ENCODE measurements around the gene SPACDR.
"Not testable (repeated sequence)": the region's sequence is repeated elsewhere in the genome, so short reads cannot be mapped to it uniquely, and the experiment has no call there.

The SPACDR gene, protein sequence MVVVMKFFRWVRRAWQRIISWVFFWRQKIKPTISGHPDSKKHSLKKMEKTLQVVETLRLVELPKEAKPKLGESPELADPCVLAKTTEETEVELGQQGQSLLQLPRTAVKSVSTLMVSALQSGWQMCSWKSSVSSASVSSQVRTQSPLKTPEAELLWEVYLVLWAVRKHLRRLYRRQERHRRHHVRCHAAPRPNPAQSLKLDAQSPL

DNA sequence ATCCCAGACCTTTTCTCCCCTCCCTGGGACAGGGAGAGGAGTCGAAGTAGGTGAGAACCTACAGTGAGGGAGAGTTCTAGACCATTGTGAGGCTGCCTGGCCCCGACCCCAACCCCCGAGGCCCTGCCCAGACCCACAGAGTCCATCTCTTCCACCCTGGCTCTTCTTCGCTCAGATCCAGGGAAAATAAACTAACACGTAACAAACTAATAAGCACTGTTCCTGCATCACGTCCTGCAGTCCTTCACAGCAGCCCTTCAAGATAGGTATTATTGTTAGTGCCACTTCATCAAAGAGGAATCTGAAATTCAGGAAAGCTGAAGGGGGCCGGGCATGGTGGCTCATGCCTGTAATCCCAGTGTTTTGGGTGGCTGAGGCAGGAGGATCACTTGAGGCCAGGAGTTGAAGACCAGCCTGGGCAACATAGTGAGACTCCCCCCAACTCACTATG lies at the start of gene SPACDR:
Gene SPACDR (minus strand): TSS at position 51 of the 451 bp plus-strand sequence. CDS start 235 bp downstream, outside the sequence.
- DNase-seq: no peak

DNA sequence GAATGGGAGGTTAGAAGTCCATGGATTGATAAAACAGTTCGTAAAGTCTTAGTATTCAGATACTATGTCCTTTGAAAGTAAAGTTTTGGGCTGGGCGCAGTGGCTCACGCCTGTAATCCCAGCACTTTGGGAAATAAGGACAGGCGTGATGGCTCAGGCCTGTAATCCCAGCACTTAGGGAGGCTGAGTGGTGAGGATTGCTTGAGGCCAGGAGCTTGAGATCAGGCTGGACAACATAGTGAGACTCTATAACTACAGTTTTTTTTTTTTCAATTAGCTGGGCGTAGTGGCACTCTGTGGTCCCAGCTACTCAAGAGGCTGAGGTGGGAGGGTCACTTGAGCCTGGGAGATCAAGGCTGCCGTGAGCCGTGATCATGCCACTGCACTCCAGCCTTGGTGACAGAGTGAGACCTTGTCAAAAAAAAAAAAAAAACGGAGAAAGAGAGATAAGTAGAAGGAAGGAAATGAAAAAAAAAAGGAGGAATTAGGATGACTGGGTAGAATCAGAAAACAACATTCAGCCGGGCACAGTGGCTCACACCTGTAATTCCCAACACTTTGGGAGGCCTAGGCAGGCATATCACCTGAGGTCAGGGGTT lies 49.3 kb upstream of the SPACDR start:
- no peak for DNase-seq

DNA sequence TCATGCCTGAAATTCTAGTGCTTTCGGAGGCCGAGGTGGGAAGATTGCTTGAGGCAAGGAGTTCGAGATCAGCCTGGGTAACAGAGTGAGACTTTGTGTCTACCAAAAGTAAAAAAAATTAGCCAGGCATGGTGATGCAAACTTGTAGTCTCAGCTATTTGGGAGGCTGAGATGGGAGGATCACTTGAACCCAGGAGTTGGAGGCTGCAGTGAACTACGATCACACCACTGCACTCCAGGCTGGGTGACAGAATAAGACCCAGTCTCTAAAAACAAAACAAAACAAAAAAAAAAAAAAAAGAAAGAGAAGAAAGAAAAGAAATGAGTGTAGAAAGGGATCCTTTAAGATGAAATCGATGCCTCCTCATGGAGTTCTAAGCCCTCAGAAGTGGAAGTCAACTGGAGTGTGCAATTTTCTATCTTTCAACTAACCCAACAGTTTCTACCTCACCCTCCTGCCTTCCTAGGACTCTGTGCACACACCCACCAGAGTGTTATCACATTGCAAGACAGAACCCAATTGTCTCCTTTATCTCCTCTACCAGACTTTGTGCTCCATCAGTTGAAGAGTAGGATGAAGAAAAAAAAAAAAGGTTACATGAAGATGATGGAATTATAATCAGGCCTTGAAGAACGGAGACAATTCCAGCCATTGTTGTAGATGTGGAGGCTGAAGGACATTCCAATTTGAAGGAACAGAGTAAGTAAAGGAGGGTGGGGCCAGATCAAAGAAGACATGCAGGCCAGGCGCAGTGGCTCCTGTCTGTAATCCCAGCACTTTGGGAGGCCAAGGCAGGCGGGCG lies 46.6 kb upstream of the SPACDR start:
- no peak for DNase-seq

DNA sequence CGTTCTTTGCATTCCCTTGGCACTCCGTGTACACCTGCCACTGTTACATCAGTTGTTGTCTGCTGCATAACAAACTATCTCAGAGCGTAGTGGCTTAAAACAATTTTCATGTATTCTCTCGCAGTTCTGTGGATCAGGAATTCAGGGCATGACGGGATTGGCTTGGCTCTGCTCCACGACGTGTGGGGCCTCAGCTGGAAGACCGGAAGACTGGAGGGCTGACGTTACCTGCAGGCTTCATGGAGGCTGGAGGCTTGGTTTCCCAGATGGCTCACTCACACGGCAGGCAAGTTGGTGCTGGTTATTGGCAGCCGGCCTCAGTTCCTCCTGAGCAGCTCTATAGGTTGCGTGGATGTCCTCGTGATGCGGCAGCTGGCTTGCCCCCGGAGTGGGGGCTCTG lies 45.2 kb upstream of the SPACDR start:
- no peak for DNase-seq

DNA sequence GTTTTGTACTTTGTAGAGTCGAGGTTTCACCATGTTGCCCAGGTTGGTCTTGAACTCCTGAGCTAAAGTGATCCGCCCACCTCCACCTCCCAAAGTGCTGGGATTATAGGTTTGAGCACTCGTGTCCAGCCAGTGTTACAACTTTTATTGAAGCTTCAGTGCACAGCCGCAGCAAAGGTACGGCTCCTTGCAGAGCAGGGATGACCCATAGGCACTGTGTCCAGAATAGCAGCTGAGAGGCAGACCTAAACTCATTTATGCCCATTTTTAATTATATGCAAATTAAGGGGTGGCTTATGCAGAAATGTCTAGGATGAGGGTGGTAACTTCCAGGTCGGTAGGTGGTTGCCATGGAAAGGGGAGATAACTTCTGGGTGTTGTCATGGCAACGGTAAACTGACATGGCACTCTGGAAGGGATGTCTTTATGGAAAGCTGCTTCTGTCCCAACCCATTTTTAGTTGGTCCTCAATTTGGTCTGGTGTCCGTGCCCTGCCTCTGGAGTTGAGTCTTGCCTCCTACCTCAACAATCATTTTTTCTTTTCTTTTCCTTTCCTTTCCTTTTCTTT lies 42.4 kb upstream of the SPACDR start:
- DNase-seq: no peak

DNA sequence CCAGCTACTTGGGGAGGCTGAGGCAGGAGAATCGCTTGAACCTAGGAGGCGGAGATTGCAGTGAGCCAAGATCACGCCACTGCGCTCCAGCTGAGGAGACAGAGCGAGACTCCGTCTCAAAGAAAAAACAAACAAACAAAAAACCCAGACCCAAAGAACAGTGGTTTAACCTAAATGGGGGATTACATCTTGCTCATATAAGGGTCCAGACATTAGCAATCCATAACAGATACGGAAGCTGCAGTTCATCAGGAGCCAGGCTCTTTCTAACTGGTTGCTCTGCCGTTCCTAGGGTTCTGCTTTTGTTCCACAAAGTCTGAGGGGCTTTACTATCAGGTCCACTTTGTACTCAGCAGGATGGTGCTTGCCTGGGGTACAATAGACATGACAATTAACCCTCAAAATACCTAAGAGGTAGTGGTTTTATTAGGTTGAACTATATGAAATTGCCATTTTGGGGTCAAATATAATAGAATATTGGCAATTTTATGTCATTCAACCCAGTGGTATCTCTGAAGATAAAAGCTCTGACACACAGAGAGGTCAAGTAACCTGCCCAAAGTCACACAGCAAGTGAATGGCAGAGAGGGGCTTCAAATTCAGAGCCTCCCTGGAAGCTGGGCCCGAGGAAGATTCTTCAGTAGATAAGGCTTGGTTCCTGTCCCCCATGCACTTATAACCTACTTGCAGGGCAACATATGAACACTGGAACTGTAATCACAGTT lies 41.0 kb upstream of the SPACDR start:
- no peak for DNase-seq

DNA sequence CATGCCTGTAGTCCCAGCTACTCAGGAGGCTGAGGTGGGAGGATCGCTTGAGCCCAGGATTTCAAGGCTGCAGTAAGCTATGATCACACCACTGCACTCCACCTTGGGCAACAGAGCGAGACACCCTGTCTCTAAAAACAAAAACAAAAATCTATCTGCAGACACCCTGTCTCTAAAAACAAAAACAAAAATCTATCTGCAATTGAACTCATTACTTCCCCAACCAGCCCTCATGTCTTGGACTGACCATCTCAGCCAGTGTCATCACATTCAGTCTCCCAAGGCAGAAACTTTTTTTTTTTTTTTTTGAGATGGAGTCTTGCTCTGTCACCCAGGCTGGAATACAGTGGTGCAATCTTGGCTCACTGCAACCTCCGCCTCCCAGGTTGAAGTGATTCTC lies 40.0 kb upstream of the SPACDR start:
- not testable (repeated sequence) for DNase-seq

DNA sequence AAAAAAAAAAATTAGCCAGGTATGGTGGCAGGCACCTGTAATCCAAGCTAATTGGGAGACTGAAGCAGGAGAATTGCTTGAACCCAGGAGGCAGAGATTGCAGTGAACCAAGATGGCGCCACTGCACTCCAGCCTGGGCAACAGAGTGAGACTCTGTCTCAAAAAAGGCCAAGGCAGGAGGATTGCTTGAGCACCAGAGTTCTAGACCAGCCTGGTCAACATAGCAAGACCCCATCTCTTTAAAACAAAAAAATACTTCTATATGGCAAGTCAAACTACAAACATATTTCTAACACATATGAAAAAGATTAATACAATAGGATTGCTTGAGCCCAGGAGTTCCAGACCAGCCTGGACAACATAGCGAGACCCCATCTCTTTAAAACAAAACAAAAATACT lies 36.7 kb upstream of the SPACDR start:
- not testable (repeated sequence) for DNase-seq

DNA sequence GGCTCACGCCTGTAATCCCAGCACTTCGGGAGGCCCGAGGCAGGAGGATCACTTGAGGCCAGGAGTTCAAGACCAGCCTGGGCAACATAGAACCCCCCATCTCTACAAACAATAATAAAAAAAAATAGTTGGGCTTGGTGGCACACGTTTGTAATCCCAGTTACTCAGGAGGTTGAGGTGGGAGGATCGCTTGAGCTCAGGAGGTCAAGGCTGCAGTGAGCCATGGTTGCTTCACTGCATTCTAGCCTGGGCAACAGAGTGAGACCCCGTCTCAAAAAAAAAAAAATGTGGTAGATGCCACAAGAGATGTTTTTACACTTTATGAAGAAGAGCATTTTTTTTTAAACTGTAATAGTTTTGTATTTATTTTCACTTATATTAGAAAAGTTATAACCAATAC lies 32.4 kb upstream of the SPACDR start:
- no peak for DNase-seq

DNA sequence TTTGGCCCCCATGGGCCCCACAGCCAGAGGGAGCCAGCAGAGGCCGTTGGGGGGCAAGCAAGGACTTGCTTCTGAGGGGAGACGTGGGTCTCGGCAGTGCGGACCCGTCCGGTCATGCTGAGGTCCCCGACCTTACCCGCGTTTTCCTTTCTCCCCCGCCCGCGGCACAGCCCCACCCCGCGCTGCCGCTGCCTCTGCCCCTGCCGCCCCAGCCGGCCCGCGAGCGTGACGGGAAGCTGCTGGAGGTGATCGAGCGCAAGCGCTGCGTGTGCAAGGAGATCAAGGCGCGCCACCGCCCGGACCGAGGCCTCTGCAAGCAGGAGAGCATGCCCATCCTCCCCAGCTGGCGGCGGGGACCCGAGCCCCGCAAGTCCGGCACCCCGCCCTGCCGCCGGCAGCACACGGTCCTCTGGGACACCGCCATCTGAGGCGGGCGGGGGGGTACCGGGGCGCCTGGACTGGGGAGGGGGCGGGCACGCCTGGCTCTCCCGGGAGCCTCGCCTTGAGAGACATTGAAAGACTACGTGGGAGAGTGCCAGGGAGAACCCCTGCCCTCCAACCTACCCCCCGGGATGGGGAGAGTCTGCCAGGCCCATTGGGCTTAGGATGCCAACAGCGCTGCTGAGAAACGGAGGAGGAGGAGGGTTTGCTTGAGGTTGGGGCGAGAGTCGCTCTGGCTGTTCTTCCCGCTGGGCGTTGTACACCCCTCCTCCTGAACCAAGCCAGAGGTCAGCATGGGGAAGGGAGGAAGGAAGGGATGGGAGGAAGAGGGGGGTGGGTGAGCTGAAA lies 29.6 kb upstream of the SPACDR start:
- DNase-seq: peak; percentile 63

DNA sequence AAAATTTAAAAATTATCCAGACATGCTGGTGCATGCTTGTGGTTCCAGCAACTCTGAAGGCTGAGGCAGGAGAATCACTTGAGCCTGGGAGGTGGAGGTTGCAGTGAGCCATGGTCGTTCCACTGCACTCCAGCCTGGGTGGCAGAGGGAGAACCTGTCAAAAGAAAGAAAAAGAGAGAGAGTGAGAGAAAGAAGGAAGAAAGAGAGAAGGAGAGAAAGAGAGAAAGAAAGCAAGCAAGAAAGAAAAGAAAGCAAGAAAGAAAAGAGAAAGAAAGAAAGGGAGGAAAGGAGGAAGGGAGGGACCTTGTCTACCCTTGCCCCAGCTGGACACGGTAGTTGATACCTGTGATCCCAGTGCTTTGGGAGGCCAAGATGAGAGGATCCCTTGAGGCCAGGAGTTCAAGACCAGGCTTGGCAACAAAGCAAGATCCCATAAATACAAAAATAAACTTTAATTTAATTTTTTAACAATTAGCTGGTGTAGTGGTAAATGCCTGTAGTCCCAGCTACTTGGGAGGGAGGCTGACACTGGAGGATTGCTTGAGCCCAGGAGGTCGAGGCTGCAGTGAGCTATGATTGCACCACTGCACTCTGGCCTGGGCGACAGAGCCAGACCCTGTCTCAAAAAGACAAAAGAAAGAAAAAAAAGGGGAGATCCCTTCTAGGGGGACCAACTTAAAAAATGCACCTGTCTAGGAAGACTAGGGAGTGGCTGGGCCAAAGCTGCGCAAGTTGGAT lies 28.8 kb upstream of the SPACDR start:
- DNase-seq: no peak

DNA sequence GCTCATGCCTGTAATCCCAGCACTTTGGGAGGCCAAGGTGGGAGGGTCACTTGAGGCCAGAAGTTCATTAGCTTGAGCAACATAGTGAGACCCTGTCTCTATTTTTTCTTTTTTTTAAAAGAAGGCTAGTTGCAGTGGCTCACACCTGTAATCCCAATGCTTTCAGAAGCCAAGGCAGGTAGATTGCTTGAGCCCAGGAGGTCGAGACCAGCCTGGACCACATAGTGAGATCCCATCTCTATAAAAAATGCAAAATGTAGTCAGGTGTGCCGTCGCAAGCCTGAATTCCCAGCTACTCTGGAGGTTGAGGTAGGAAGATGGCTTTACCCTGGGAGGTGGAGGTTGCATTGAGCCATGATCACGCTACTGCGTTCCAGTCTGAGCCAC lies 27.1 kb upstream of the SPACDR start:
- DNase-seq: no peak

DNA sequence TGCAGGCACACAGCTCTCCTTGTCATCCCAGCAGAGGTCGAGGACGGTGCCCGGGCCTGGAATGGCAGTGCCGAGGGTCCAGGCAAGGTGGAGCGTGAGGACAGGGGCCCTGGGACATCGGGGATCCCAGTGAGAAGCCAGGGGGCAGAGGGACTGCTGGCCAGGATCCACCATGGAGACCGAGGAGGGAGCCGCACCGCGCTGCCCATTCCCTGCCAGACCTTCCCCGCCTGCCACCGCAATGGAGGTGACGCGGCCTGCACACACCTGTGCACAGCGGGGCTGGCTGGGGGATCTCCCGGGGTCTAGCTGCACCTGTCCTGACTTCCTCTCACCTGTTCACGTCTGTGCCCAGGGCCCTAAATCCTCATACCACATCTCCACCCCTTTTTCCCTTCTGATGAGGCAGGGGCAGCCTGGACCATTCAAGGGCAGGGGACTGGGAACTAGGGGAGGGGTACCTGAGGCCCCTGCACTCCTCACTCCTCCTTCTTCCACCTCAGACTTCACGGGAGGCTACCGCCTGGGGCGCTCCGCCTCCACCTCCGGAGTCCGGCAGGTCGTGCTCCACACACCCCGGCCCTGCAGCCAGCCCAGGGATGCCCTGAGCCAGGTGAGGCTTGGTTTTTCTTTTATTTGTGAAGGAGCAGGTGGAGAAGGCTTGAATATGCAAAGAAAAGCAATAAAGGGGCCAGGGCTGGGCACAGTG lies 26.6 kb upstream of the SPACDR start:
- DNase-seq: no peak

DNA sequence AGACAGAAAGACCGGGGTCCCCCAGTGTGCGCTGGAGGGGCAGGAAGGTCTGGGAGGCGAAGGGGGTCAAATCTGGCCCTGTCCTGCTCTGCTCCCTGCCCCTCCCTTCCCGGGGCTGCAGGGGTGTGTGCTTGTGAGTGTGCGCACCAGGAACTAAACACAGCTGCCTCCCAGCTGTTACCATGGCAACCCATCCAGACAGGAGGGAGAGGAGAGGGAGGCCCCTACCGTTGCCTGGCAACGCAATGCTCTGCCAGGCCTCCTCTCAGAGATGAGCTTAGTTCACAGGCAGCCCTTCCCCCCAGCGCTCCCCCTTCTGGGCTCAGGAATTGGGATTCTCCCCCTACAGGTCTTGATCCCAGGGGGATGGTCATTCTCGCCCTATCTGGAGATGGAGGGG lies 25.8 kb upstream of the SPACDR start:
- DNase-seq: peak; percentile 61

DNA sequence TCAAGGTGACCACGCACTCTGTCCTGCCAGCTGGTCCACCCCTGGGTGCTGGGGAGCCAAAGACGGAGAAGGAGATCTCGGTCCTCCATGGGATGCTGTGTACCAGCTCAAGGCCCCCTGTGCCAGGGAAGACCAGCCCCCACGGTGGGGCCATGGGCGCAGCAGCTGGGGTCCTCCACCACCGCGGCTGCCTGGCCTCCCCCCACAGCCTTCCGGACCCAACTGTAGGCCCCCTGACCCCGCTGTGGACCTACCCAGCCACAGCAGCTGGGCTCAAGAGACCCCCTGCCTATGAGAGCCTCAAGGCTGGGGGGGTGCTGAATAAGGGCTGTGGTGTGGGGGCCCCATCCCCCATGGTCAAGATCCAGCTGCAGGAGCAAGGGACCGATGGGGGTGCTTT lies 25.1 kb upstream of the SPACDR start:
- no peak for DNase-seq

DNA sequence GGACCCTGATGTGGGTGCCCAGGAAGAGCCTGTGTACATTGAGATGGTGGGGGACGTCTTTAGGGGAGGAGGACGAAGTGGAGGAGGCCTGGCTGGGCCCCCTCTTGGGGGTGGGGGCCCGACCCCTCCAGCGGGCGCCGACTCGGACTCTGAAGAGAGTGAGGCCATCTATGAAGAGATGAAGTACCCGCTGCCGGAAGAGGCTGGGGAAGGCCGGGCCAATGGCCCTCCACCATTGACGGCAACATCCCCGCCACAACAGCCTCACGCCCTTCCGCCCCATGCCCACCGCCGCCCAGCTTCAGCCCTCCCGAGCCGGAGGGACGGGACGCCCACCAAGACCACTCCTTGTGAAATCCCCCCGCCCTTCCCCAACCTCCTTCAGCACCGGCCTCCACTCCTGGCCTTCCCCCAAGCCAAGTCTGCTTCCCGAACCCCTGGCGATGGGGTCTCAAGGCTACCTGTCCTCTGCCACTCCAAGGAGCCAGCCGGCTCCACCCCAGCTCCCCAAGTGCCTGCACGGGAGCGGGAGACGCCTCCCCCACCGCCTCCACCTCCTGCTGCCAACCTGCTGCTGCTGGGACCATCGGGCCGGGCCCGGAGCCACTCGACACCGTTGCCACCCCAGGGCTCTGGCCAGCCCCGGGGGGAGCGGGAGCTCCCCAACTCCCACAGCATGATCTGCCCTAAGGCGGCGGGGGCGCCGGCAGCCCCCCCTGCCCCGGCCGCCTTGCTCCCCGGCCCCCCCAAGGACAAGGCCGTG lies 24.5 kb upstream of the SPACDR start:
- DNase-seq: no peak

DNA sequence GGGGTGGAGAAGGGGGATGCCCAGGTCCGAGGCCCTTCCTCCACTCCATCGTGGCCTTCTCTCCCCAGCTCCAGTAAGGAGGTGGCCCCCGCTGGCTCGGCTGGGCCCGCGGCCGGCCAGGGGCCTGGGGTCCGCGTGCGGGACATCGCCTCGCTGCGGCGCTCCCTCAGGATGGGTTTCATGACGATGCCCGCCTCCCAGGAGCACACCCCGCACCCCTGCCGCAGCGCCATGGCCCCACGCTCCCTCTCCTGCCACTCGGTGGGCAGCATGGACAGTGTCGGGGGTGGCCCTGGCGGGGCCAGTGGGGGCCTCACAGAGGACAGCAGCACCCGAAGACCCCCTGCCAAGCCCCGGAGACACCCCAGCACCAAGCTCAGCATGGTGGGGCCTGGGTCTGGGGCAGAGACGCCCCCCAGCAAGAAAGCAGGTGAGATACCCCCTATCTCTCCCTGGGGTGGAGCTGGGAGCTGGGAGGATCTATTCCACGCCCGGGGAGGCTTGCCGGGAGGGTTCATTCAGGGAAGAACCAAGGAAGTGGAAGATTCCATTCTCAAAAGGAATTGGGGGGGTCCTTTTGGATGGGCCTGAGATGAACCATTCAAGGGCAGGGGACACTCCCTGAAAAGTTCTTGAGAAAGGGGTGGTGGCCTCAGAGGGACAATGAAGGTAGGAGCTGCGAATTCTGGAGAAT lies 22.8 kb upstream of the SPACDR start:
- DNase-seq: no peak

DNA sequence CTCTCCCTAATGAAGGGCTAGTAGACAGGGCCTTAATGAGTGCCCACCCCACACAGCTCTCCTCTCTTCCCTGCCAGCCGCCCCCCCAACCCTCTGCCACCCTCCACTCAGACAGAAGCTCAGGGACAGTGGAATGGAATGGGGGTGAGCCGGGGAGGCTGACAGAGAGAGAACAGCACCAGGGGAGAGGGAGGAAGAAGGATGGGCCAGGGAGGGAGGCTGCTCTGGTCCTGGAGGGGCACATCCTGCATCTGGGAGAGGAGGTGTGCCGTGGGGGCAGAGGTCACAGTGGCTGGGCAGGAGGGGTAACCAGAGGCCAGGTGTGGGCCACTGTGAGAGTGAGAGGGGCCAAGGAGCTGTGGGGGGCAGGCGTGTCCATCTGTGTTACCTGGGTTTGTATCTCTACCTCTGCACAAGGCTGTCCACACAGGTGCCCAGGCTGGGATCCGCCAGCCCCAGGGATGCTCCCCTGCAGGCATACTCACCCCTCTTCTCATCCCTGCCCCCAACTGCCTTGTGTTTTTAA lies 22.1 kb upstream of the SPACDR start:
- no peak for DNase-seq

DNA sequence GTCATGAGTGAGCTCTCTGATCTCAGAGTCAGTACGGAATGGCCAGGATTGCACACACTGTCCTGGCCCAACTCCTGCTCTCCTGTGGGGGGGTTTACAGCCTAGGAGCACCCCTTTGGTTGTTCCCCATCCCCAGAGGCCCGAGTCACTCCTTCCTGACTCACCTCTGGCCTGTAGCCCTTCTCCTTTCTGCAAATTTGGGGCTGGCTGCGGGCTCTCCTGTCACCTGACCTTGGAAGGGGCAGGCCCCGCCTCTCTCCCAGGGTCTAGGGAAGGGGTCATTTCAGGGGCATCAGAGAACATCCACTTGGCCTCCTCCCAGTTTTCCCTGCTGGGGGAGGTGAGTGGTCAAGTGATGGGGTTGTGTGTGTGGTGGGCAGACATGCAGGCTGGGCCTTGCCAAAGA lies 21.4 kb upstream of the SPACDR start:
- DNase-seq: no peak

All from activated CD4-positive, alpha-beta T cell treated with anti-CD3 and anti-CD28 coated beads, Interleukin-2, Interleukin-6, amounts not matched to agents 100 ng/mL and 50 ng/mL, durations not matched to agents 16 hours and 8 hours (primary cell).